ENCODE measurements around the gene APLP2.

DNA sequence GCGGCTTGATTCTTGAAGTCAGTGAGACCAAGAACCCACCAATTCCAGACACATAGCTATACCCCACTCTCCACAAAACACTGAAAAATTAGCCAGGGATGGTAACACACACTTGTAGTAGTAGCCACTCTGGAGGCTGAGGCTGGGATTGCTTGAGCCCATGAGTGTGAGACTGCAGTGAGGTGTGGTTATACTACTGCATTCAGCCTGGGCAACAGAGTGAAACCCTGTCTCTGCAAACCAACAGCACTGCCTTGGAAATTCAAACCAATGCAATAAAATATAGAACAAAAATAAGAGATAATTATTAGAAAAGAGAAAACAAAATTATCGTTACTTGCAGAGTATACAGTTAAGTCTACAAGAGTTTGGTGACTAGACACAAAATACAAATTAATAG, 46.9 kb upstream of the APLP2 start:
- TF ChIP-seq, protein P1, sequence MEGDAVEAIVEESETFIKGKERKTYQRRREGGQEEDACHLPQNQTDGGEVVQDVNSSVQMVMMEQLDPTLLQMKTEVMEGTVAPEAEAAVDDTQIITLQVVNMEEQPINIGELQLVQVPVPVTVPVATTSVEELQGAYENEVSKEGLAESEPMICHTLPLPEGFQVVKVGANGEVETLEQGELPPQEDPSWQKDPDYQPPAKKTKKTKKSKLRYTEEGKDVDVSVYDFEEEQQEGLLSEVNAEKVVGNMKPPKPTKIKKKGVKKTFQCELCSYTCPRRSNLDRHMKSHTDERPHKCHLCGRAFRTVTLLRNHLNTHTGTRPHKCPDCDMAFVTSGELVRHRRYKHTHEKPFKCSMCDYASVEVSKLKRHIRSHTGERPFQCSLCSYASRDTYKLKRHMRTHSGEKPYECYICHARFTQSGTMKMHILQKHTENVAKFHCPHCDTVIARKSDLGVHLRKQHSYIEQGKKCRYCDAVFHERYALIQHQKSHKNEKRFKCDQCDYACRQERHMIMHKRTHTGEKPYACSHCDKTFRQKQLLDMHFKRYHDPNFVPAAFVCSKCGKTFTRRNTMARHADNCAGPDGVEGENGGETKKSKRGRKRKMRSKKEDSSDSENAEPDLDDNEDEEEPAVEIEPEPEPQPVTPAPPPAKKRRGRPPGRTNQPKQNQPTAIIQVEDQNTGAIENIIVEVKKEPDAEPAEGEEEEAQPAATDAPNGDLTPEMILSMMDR (IDR thresholded peaks at IDR 0.05) = no peak
- no peak for TF ChIP-seq POLR2A (IDR thresholded peaks at IDR 0.05)
